Mesenchymal stem cell (in vitro differentiated cells and primary cell): ENCODE data around the gene PREB.

Experiments
- DNase-seq: peaks from one replicate; pipeline ENCODE4 v3.0.0-alpha.2; 2013
- H2AFZ ChIP-seq: one replicate; pipeline ENCODE4 v1.6.1; 2013; ENCODE audit warnings: low read depth, mild to moderate bottlenecking, control low read depth, inconsistent platforms, low read length, moderate library complexity
- H2AK5ac ChIP-seq: 2 replicates; pipeline ENCODE4 v1.6.1; 2013; ENCODE audit warnings: low read length, moderate library complexity, mild to moderate bottlenecking, inconsistent platforms; ENCODE audit not compliant: severe bottlenecking
- H2BK120ac ChIP-seq: one replicate; pipeline ENCODE4 v1.6.1; 2013; ENCODE audit warnings: low read depth, mild to moderate bottlenecking, inconsistent platforms, low read length, moderate library complexity
- H2BK12ac ChIP-seq, 2 experiments: one replicate each; pipeline ENCODE4 v1.6.1; 2013; ENCODE audit warnings: inconsistent platforms in 2 of 2, low read length in 2 of 2, mild to moderate bottlenecking in 2 of 2, moderate library complexity in 2 of 2, control low read depth in 1 of 2
- H2BK15ac ChIP-seq: one replicate; pipeline ENCODE4 v1.6.1; 2013; ENCODE audit warnings: mild to moderate bottlenecking, low read depth, inconsistent platforms; ENCODE audit not compliant: poor library complexity, severe bottlenecking
- H2BK5ac ChIP-seq: 2 replicates; pipeline ENCODE4 v1.6.1; 2013; ENCODE audit warnings: low read depth, mild to moderate bottlenecking, low read length, control low read depth, inconsistent platforms; ENCODE audit not compliant: poor library complexity, severe bottlenecking
- H3K14ac ChIP-seq, 2 experiments: one replicate each; pipeline ENCODE4 v1.6.1; 2013; ENCODE audit warnings: inconsistent platforms in 2 of 2, low read length in 2 of 2, control low read depth in 1 of 2, mild to moderate bottlenecking in 1 of 2, moderate library complexity in 1 of 2
- H3K18ac ChIP-seq, 2 experiments: one replicate each; pipeline ENCODE4 v1.6.1; 2013; ENCODE audit warnings: inconsistent platforms in 2 of 2, low read length in 2 of 2, control low read depth in 1 of 2, low read depth in 1 of 2, mild to moderate bottlenecking in 1 of 2
- H3K23ac ChIP-seq, 2 experiments: one replicate each; pipeline ENCODE4 v1.6.1; 2013; ENCODE audit warnings: inconsistent platforms in 2 of 2, low read length in 2 of 2, mild to moderate bottlenecking in 2 of 2, moderate library complexity in 2 of 2, control low read depth in 1 of 2
- H3K27ac ChIP-seq: 2 replicates; pipeline ENCODE4 v1.5.1; 2013; ENCODE audit warnings: mild to moderate bottlenecking, moderate library complexity, low read length, control low read depth, inconsistent platforms; ENCODE audit not compliant: poor library complexity, severe bottlenecking
- H3K27me3 ChIP-seq, 2 experiments: 2 replicates each; pipeline versions ENCODE4 v1.6.1 to v1.7.0; 2013; ENCODE audit warnings: low read length in 2 of 2, mild to moderate bottlenecking in 2 of 2, moderate library complexity in 2 of 2, control low read depth in 1 of 2, inconsistent platforms in 1 of 2; ENCODE audit not compliant: control insufficient read depth in 1 of 2, insufficient read depth in 1 of 2
- H3K36me3 ChIP-seq, 2 experiments: 2 replicates each; pipeline versions ENCODE4 v1.6.1 to v1.7.0; 2013; ENCODE audit warnings: low read length in 2 of 2, control low read depth in 1 of 2, inconsistent platforms in 1 of 2, low read depth in 1 of 2, mild to moderate bottlenecking in 1 of 2; ENCODE audit not compliant: insufficient read depth in 2 of 2, control insufficient read depth in 1 of 2
- H3K4ac ChIP-seq, 2 experiments: one replicate each; pipeline ENCODE4 v1.6.1; 2013; ENCODE audit warnings: inconsistent platforms in 2 of 2, low read length in 2 of 2, mild to moderate bottlenecking in 2 of 2, moderate library complexity in 2 of 2, control low read depth in 1 of 2, low read depth in 1 of 2
- H3K4me1 ChIP-seq: 2 replicates; pipeline ENCODE4 v1.6.1; 2013; ENCODE audit warnings: low read depth, low read length, control low read depth; ENCODE audit not compliant: control insufficient read depth, insufficient read depth
- H3K4me2 ChIP-seq: 2 replicates; pipeline ENCODE4 v1.6.1; 2013; ENCODE audit warnings: low read length, mild to moderate bottlenecking, inconsistent platforms; ENCODE audit not compliant: poor library complexity, severe bottlenecking
- H3K4me3 ChIP-seq, 2 experiments: 2 replicates each; pipeline versions ENCODE4 v1.5.1 to v1.7.0; 2013; ENCODE audit warnings: low read length in 2 of 2, mild to moderate bottlenecking in 2 of 2, control low read depth in 1 of 2, low read depth in 1 of 2; ENCODE audit not compliant: insufficient read depth in 1 of 2
- H3K79me1 ChIP-seq: replicated peaks from 2 replicates; pipeline ENCODE4 v1.6.1; 2013; ENCODE audit warnings: mild to moderate bottlenecking, control low read depth, low read length, inconsistent platforms; ENCODE audit not compliant: poor library complexity, severe bottlenecking
- H3K9ac ChIP-seq: 2 replicates; pipeline ENCODE4 v1.7.0; 2013; ENCODE audit warnings: mild to moderate bottlenecking, low read length, moderate library complexity
- H3K9me3 ChIP-seq: 2 replicates; pipeline ENCODE4 v1.7.0; 2013; ENCODE audit warnings: mild to moderate bottlenecking, low read length; ENCODE audit not compliant: control insufficient read depth
- H4K8ac ChIP-seq: one replicate; pipeline ENCODE4 v1.6.1; 2013; ENCODE audit warnings: inconsistent platforms, mild to moderate bottlenecking, low read length, moderate library complexity
- H4K91ac ChIP-seq: one replicate; pipeline ENCODE4 v1.6.1; 2013; ENCODE audit warnings: mild to moderate bottlenecking, low read length, inconsistent platforms
- WGBS: methylation state at CpG from one replicate; pipeline ENCODE4 v1.1.7; 2013; ENCODE audit warnings: mixed read lengths; 5-methylcytosine and 5-hydroxymethylcytosine counted together

PREB gene

GRCh38 chr2:27125104-27125503 lies 9.3 kb downstream of the PREB start:
- Histone ChIP-seq H3K4ac (no peak overlapping the region), H3K4me2 (no peak overlapping the region), H3K4me1 (peaks cover 9% of the 10 kb centered on the region), H3K36me3 (peaks cover 9 to 11% of the 10 kb centered on the region in 2 experiments), H2BK120ac (no peak overlapping the region), H3K27ac (no peak overlapping the region), H4K91ac (no peak overlapping the region), H2BK15ac (no peak overlapping the region), H2BK5ac (no peak overlapping the region), H2BK12ac (no peak overlapping the region), H3K9ac (no peak overlapping the region), H3K9me3 (no peaks in the 10 kb centered on the region), H3K18ac (no peak overlapping the region), H3K27me3 (peaks cover 23 to 40% of the 10 kb centered on the region in 2 experiments), H3K14ac (no peak overlapping the region), H3K4me3 (no peak overlapping the region), H3K79me1 (peaks cover 1% of the 10 kb centered on the region), H3K23ac (no peak overlapping the region), H2AK5ac (no peak overlapping the region), H4K8ac (no peak overlapping the region), H2AFZ (no peak overlapping the region)
- no peak for DNase-seq
- whole genome bisulfite sequencing, result 98% methylated on average over 2 of the region's 3 CpGs

- Histone ChIP-seq H2BK12ac (no peak within 1 kb of the TSS), H3K27me3 (peaks cover 33 to 54% of the 10 kb centered on the region in 2 experiments), H2BK5ac (no peak within 1 kb of the TSS), H4K91ac (peak within 1 kb of the TSS; percentile 87), H3K36me3 (peaks cover 0 to 6% of the 10 kb centered on the region in 2 experiments), H3K27ac (no peak within 1 kb of the TSS), H3K23ac (no peak within 1 kb of the TSS), H3K4ac (no peak within 1 kb of the TSS), H3K14ac (peak within 1 kb of the TSS in 1 of 2 experiments; percentile 51), H2AFZ (peak within 1 kb of the TSS; percentile 80), H3K4me1 (peaks cover 15% of the 10 kb centered on the region), H3K79me1 (no peaks in the 10 kb centered on the region), H3K9ac (peak within 1 kb of the TSS; percentile 57), H4K8ac (peak within 1 kb of the TSS; percentile 82), H2AK5ac (no peak within 1 kb of the TSS), H2BK15ac (peak within 1 kb of the TSS; percentile 77), H3K4me2 (peak within 1 kb of the TSS; percentile 55), H3K18ac (peak within 1 kb of the TSS; percentile 5 to 63), H3K9me3 (no peaks in the 10 kb centered on the region), H2BK120ac (no peak within 1 kb of the TSS), H3K4me3 (peak within 1 kb of the TSS; percentile 55 to 75)
- 15% methylated on average over 43 of the region's 47 CpGs for WGBS
- peak; percentile 18 for DNase-seq
These were observed 10.9 kb downstream of the PREB start, which contains the start of gene ABHD1 for GRCh38 chr2:27123302-27124150. ABHD1 (plus strand) TSS chr2:27123815; CDS start chr2:27123949, 134 bp downstream.

- H3K23ac ChIP-seq, result no peak overlapping the region
- no peak overlapping the region for H3K27ac ChIP-seq
- H4K91ac ChIP-seq, result no peak overlapping the region
- H3K14ac ChIP-seq, result no peak overlapping the region
- H2AK5ac ChIP-seq, result no peak overlapping the region
- no peak overlapping the region for H3K4me2 ChIP-seq
- H2BK12ac ChIP-seq, result no peak overlapping the region
- peaks cover 36 to 61% of the 10 kb centered on the region in 2 experiments for H3K27me3 ChIP-seq
- peak overlapping the region in 1 of 2 experiments; percentile 75 for H3K4me3 ChIP-seq
- no peak overlapping the region for H4K8ac ChIP-seq
- no peak overlapping the region for H2BK5ac ChIP-seq
- H3K4me1 ChIP-seq, result peaks cover 19% of the 10 kb centered on the region
- H3K9ac ChIP-seq, result no peak overlapping the region
- no peaks in the 10 kb centered on the region for H3K79me1 ChIP-seq
- H3K4ac ChIP-seq, result no peak overlapping the region
- no peak overlapping the region for H2BK15ac ChIP-seq
- WGBS, result 86% methylated on average over 7 of the region's 7 CpGs
- H2AFZ ChIP-seq, result no peak overlapping the region
- no peak for DNase-seq
- H3K36me3 ChIP-seq, result peaks cover 0 to 4% of the 10 kb centered on the region in 2 experiments
- no peak overlapping the region for H3K18ac ChIP-seq
- no peaks in the 10 kb centered on the region for H3K9me3 ChIP-seq
- no peak overlapping the region for H2BK120ac ChIP-seq
These were observed 11.6 kb downstream of the PREB start for GRCh38 chr2:27122791-27123190.

GRCh38 chr2:27121906-27122305 lies 12.5 kb downstream of the PREB start:
- H3K27ac ChIP-seq, result no peak overlapping the region
- peaks cover 0 to 4% of the 10 kb centered on the region in 2 experiments for H3K36me3 ChIP-seq
- H2AFZ ChIP-seq, result no peak overlapping the region
- no peak overlapping the region for H2BK12ac ChIP-seq
- no peak overlapping the region for H2BK15ac ChIP-seq
- no peak overlapping the region for H4K8ac ChIP-seq
- no peak overlapping the region for H3K14ac ChIP-seq
- H3K23ac ChIP-seq, result no peak overlapping the region
- no peak overlapping the region for H3K18ac ChIP-seq
- no peak overlapping the region for H3K9ac ChIP-seq
- no peaks in the 10 kb centered on the region for H3K79me1 ChIP-seq
- H3K4me2 ChIP-seq, result no peak overlapping the region
- no peak overlapping the region for H3K4ac ChIP-seq
- H3K4me1 ChIP-seq, result peaks cover 19% of the 10 kb centered on the region
- H2BK5ac ChIP-seq, result no peak overlapping the region
- no peak for DNase-seq
- H2AK5ac ChIP-seq, result no peak overlapping the region
- H3K4me3 ChIP-seq, result no peak overlapping the region
- H4K91ac ChIP-seq, result no peak overlapping the region
- no peak overlapping the region for H2BK120ac ChIP-seq
- H3K9me3 ChIP-seq, result no peaks in the 10 kb centered on the region
- 85% methylated on average over 2 of the region's 2 CpGs for WGBS
- H3K27me3 ChIP-seq, result peaks cover 36 to 68% of the 10 kb centered on the region in 2 experiments
